ENCODE measurements around the gene TANGO6.

Gene TANGO6

DNA sequence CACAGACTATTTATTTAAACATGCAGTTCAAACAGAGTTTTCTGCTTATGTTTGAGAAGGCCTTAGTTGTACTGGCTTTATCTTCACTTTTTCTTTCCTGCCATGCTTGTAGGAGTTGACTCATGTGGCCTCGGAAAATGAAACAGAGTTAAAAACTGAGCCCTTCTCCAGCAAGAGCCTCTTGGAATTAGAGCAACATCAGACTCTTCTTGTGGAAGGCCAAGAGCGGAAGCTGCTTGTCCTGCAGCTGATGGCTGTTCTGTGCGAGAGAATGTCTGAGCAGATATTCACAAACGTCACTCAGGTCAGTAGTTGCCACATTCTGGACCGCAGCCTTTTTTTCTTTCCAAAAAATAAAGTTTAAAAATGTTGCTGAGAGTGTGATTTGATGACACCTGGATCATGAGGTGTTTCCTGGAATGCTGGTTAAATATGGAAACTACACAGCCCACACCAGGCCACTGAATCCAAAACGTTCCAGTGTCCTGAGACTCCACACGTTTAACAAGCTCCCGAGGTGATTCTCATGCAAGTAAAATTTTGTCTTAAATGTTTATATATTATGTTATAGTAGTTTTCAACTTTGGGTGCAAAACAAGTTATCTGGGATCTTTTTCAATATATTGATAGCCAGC is 65.9 kb downstream of the TANGO6 start:
- DNase-seq (ENCODE audit: low spot score), result no peak

DNA sequence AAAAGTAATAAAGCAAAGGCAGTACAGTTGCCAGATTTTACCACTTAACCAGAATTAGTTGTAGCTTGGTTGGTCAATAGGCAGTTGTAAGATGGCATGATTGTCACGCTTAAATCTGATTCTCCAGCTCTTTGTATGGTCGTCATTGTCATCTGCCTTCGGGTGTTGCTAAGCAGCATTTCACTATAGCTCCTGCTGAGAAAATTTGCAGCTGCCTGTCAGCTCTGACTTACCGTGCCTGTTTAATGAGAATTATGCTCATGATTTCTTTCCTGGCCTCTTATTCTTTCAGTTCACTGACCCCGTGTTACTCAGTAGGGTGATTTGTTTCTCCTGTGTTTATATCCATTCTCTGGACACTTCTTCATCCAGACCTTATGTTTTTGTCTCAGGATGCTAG is 66.7 kb downstream of the TANGO6 start:
- DNase-seq (ENCODE audit: low spot score), result no peak

DNA sequence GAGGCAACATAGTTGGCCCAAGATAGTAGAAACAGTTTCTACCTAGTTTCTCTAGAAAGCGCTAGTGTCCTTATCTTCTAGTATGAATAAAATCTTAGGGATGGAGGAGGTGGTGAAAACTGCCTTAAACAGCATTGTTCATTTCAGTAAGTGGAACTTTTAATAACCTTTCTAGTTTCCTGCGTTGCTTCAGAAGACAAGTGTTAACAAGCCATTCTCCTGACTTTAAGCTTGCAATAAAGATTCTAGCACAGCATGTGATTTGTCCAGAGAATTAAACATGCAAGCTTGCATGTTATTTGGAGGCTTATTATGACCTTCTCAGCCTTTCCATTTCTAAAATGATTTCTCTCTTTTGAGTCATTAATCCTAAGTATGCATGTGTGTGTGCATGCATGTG is 72.3 kb downstream of the TANGO6 start:
- no peak for DNase-seq (ENCODE audit: low spot score)

DNA sequence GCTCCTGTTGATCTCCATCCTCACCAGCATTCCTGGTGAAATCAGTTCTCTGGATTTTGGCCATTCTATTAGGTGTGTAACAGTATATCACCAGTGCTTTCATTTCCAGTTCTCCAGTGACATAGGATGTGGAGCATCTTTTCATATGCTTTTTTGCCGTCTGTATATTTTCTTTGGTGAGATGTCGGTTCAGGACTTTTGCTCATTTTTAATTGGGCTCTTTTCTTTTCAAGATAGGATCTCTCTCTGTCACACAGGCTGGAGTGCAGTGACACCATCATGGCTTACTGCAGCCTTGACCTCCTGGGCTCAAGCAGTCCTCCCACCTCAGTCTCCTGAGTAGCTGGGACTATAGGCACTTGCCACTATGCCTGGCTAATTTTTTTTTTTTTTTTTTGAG is 74.2 kb downstream of the TANGO6 start:
- DNase-seq (ENCODE audit: low spot score), result no peak

DNA sequence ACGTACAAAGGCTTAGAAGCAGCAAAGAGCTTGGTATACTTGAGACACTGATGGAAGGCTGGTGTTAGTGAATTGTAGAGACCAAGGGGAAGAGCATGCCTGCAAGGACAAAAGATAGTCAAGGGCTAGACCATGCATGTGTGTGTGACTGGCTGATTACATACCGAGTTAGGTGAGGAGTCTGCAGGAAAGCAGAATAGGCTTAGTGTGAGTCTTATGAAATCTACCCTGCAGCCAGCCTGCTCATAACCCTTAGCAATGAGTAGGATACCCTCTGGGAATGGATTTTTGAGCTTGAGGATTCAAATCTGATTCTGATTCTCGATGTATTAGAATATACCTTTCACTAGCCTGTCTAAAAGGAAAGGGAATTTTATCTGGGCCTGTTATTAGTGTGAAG is 77.0 kb downstream of the TANGO6 start:
- no peak for DNase-seq (ENCODE audit: low spot score)

DNA sequence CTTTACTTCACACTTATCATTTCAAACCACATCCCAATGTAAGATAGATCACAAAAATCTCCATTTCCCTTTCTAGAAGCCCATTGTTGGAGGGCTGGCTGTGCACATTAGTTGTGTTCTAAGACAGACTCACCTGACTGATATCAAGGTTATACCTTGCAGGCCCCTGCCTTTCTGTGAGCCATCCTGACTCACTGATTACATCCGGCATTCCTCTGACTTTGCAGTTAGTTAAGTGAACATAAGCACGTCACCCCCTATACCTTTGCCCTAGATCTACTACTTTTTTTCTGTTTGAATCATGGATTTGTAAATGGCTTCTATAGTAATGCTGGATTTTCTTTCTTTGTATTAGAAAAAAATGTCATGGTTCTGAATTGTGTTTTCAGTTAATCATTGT is 78.3 kb downstream of the TANGO6 start:
- DNase-seq (ENCODE audit: low spot score), result no peak

DNA sequence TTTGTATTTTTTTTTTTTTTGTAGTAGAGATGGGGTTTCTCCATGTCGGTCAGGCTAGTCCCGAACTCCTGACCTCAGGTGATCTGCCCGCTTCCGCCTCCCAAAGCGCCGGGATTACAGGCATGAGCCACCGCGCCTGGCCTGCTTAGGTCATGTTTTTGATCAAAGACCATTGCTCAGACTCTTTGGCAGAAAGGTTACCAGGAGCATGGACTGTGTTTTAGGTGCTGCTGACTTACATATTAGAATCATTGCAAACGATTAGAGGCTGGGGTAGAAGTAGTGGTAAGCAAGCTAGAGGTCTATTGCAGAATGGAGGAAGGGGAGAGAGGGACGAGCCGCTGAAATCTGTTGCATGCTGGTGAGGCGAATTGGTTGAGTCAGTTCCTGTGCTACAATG is 79.8 kb downstream of the TANGO6 start:
- no peak for DNase-seq (ENCODE audit: low spot score)

DNA sequence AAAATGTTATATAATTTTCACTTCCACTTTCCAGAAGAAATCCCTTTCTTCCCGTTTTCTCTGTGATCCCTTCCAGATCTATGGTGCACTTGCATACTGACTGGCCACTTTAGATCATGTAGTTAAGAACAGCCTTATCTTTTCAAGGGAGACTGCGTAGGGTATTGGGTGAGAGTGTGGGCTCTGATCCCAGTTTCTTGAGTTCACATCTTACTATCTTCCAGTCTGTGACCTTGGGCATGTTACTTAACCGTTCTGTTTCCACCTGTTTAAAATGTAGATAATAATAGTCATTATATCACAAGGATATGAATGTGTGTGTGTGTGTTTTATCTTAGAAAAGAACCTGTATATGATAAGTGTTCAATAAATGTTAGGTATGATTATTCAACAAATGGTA is 83.7 kb downstream of the TANGO6 start:
- DNase-seq (ENCODE audit: low spot score), result no peak

DNA sequence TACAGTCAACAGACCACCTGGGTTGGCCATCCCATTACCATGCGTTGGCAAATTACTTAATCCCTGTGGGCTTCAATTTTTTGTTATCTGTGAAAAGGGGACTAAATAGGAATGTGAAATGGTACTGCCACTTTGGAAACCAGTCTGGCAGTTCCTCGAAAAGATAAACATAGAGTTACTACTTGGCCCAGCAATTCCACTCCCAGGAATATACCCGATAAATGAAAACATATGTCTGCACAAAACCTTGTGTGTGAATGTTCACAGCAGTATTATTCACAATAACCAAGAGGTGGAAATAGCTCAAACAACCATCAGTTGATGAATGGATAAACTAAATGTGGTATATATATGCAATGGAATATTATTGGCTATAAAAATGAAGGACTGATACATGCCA is 87.9 kb downstream of the TANGO6 start:
- DNase-seq (ENCODE audit: low spot score), result no peak

DNA sequence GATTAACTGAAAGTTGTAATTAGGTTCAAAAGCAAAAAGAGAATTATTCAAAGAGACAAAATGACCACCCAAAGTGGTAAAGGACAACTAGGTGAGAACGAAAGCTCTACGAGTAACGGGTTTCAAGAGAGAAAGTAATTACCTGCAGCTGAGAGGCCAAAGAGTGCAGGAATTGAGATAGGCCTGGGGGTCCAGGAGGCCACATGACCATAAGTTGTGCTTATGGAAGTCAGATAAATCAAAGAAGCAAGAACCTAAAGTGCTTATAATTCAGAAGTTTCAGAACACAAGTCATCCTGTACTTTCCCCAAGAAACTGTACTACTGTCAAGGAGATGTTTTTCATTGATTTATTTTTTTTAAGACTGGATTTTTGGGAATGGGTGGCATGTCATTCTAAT is 91.1 kb downstream of the TANGO6 start:
- no peak for DNase-seq (ENCODE audit: low spot score)

DNA sequence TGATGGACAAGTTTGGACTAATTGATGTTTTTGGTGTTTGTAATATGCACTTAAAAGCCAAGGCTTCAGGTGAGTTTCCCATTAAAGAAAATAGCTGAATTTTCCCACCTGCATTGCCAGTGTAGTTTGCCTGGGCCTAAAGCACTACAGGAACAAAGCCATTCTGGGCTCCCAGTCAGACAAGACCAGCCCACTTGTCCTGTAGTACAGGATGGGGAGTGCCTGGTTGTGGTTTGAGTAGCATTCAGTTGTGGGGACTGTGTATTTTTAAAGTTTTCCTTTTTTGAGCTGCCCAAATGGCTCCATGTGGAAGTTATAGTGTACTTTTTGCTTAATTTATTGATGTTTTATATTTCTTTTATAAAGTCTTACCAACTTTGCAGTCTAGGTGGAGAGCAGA is 91.7 kb downstream of the TANGO6 start:
- DNase-seq (ENCODE audit: low spot score), result no peak

DNA sequence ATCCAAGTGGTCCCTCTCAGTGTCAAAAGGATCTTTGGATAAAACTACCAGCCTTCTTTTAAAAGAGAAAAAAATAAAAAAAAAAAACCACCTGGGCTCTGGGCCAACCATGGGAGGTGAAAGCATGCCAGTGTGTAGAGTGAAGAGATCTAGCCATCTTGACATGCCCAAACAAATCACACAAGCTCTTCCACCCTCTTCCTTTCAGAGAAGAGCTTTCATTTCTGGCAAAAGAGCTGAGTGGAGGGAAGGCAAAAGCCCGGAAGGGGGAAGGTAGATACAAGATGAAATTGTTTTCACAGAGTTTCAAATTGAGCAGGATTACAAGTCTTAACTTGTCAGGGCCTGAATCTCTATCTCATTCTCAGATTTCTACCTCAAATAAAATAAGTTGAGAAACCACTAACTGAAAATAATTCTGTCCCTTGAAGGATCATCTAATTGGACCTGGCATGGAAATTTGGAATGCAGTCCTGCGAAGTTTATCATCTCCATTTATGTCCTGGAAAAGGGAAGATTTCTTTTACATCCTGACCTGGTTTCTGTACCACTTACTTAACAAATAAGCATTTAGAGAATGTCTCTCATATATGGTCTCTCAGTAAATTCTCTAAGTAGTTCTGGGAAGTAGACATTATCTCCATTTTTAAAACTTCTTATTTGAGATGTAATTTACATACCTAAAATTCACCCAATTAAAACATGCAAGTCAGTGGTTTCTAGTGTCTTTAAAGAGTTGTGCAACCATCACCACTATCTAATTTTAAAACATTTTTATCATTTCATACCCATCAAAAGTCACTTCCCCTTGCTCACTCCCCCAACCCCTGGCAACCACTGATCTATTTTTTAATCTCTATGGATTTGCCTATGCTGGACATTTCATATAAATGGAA is 93.7 kb downstream of the TANGO6 start:
- no peak for DNase-seq (ENCODE audit: low spot score)

DNA sequence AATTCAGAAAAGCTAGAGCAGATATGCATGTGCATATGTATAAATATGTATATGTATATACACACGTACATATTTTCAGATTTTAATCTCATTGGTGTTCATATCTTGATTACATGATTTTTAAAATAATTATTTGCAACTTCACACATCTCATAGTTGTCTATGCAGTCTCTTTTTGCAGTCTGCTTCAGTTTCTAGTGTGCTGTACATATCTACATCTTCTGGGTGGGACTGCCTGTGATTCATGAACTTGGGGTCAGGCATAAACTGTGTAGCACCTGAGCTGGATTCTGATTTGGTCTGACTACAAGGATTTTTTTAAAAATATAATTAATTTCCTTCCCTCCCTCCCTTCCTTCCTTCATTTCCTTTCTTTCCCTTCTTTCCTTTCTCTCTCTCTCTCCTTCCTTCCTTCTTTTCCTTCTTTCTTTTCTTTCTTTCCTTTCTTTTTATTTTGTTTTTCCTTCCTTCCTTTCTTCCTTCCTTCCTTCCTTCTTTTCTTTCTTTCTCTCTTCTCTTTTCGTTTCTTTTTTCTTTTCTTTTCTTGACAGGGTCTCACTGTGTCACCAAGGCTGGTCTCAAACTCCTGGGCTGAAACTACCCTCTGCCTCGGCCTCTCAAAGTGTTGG is 96.5 kb downstream of the TANGO6 start:
- no peak for DNase-seq (ENCODE audit: low spot score)

DNA sequence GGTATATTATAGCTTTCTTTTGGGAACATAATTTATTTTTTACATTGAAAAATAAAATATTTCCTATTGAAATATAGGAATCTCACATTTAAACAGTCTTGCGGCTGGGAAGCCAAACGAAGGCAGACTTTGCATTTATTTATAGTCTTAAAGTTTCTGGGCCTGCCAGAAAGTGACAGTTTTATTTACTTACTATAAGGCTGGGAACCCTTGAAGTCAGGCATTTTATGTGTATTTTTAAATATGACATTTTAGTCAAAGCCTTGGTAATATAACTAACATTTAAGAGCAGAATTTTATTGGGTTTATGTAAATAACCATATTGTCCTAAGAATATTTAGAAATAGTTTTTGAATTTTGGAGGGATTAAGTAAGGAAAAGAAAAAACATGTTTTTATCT is 97.5 kb downstream of the TANGO6 start:
- DNase-seq (ENCODE audit: low spot score), result no peak

DNA sequence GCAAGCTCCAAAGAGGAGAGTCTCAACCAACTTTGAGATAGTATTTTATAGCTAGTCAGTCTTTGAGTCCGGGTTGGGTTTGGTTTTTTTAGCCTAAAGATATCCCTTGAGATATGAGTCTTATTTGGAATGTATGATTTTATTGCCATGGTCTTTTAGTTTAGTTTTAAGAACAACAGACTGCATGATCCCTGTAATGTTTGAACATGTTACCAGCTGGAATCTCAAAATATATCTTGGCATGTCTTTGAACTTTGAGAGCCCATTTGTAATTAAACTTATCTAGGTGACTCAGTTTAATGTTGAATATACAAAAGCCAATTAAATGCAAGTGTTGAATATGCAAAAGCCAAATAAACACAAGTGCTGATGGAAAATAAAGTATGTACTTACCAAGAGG is 100.6 kb downstream of the TANGO6 start:
- DNase-seq (ENCODE audit: low spot score), result no peak

DNA sequence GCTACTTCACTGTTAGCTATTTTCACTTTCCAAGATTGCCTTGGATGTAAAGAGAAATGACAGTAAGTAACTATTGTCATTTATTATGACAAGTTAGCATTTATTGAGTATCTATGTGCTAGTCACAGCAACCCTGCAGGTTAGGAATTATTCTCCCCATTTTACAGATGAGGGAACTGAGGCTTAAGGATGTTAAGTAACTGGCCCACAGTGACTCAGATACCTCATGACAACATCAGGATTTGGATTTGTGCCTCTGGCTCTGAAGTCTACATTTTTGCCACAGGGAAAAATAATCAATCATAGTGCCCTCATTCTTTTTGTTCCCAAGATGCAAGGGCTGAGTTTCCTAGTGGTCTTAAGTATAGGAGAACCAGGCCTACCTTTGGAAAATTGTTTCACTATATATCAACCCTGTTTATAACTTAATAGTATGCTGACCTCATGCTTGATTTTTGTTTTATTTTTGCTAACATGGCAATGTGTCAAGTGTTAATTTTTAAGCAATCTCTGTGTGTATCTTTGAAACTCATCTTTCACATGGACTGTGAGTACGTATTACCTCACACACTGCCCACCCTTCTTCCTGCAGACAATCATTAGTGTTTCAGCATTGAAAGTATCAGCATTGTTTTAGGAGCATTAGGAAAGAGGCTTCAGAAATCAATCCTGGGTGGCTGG is 105.0 kb downstream of the TANGO6 start:
- no peak for DNase-seq (ENCODE audit: low spot score)

DNA sequence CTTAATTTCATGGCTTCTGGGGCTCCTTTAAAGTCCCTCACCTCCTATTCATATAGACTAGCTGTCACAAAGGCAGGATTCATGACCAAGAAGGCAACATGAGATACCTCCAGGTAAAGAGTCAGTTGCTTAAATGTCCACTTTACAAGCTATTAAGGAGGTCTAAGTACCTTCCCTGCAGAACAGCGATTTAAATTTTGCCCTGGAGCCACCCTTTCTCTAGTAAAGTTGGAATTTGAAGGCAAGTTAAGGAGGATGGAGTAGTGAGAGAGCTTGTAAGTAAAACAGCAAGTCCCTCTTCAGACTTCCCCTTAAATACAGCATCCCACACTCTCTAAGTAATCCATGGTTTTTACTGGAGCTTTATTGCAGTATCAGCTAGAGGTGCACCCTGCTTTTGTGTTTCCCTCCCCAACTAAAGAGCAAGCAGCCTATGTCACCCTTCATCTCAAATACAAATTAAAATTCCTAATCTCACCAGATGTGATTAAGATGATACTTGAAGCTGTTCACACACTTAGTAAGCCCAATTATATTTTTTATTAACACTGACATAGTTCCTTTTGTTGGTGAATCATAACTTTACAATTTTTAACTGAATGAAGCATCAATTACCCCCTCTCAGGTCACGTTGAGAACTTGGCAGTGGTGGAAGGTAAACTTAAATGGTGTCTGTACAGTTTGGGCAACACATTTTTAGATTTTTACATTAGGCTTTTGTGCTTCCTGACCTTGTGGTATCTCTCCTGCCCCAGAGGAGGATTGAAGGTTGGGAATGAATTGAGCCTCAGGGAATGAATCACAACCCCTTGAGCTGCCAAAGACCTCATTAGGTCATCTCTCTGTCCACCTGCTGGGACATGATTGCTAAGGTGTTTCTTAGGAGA is 108.9 kb downstream of the TANGO6 start:
- no peak for DNase-seq (ENCODE audit: low spot score)

DNA sequence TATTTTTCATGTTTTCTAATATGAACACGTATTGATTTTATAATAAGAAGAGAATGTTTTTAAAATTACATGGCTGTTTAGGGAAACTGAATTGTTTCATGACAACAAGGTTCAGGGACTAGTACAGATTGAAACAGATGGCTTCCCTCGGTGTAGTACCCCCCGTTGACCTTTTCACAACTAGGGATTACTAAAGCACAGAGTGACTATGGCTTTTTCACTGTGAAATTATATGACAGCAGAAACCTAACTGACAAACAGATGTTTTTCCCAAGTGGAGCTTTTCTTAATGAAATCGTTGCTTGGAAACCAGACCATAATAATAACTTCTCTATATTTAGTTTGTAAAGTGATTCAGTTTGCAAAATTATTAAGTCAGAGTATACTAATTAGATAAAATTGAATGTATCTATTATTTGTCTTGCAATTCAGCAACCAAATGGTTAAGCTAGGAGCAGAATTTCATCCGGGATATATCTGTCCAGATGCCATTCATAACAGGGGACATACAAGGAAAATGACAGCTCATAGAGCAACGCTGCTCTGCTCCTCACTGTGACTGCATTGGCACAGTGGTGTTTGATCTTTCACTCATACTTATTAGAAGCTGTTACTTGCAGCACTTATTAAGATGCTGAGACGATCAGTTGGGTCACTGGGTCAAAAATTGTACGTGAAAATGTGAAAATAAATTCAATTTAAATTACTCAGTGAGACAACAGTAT is 111.7 kb downstream of the TANGO6 start:
- DNase-seq (ENCODE audit: low spot score), result no peak

DNA sequence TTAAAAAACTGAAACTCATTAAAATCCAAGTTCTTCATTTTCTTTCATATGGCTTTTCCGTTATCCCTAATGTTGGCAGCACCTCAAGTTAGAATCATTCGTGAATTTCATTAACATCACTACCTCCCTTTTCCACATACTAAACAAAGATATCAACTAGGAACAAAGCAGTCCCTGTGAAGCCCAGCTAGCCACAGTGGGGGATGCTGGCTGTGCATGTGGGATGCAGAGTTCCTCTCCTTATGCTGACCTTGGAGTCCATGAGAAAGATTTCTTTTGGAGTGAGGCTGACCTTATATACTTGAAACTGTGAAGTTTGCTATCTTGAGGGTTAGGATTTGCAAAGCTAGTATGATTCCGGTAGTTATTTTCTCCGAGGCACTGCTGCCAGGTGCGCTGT is 117.6 kb downstream of the TANGO6 start:
- DNase-seq (ENCODE audit: low spot score), result no peak

DNA sequence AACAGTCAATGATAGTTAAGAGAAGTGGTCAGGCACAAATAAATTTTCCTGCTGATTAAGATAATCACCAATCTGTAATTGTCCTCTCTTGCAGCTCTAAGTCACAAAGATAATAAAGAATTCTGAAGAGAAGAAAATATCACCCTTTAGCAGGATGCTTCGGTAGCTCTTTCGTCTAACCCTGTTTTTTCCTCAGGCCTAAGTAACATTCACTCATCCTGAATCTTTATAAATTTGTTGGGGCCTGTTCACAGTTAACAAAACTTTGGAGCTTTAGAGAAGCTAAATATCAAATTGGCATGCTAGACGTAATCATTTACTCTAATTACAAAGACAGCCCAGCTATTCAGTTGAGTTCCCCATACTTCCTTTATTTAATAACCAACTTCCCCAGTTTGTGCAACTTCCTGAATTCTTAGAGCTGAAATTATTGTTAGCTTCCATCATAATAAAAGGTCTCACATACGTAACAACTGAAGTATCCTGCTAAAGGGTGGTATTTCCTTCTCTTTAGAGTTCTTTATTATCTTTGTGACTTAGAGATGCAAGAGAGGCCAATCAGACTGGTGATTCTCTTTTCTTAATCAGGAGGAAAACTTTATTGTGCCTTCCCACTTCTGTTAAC is 118.6 kb downstream of the TANGO6 start:
- no peak for DNase-seq (ENCODE audit: low spot score)

DNA sequence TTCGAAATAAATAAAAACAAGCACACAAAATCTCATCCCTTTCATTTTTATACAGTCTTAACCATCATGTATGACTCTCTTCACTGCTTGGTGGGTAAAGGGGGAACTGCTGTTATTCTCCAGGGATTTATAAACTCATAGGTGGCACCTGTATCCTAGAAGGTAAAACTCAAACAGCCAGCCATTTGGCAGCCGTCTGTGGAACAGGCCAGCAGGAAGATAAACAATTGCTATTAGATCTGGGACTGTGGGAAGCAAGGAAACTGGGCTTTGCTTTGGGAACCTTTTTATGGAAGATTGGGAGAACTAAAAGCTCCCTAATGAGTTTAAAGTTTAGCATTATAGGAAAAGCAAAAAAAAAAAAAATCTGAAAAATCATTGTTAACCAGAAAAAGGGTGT is 126.0 kb downstream of the TANGO6 start:
- DNase-seq (ENCODE audit: low spot score), result no peak
